IPS-11a (cell line): ENCODE measurements around the gene COL4A2.
"Not testable (repeated sequence)": the region's sequence is repeated elsewhere in the genome, so short reads cannot be mapped to it uniquely, and the experiment has no call there.

Experiments used
- H3K4me3 ChIP-seq: one replicate; pipeline ENCODE4 v1.5.1; 2013; ENCODE audit warnings: low read depth, low read length, control low read depth

COL4A2 gene

DNA sequence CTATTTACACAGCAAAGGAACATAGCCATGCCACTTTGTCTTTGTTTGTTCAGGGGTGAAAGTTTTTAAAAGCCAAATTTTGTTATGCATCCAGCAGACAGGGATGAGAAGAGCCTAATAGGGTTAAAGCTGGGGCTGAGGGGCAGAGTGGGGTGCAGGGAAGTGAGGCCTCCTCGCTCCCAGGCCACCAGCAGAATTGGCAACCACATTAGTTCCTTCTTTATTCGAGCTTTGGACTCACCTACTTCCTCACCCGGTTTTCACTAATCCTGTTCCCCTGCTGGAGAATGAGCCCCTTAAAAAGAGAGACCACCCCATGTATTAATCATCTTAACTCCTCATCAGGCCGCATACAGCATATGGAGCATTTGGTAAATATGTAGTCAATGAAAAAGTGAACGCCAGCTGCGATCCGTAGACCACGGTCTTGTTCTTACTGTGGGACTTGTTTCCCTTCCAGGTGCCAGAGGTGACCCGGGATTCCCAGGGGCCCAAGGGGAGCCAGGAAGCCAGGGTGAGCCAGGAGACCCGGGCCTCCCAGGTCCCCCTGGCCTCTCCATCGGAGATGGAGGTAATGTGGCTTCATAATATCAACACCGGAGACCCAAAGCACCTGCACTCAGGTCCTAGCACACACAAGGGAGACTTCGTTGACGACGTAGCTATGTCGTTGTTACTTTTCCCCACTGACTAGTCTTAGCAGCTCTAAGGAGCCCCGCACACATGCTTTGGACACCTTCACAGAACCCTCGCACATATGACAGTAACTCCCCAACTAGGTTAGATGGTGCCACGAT lies 142.3 kb downstream of the COL4A2 start:
- H3K4me3 ChIP-seq = no peak overlapping the region

DNA sequence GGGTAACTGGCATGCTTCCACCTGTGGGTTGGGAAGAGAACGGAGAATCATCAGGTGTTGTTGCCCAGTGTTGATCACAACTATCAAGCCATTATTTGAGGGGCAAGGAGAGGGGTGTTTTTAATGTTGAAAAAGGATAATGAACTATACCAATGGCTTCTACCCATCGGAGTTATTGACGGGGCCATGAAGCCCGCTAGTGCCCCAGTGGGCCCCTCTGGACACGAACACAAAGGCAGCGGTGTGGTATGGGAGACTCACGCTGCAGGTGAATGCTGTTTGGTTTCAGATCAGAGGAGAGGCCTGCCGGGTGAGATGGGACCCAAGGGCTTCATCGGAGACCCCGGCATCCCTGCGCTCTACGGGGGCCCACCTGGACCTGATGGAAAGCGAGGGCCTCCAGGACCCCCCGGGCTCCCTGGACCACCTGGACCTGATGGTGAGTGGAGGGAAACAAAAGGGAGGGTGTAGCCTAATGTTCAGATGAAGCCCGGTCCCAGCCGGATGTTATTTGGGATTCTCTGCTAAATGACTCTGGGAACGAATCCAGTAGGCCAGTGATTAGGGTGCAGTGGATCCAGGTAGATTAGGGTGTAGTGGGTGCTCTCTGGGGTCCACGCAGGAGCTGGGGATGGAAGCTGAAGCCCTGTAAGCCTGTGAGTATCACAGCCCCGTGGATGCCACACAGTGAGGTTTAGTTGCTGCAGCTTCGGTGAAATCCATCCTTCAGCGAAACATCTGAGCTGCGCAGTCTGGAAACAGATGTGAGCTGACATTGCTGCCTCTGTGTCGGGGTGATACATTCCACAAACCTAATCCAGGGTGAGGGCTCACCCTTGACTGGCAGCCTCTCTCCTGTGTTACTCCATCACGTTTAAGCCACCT lies 143.2 kb downstream of the COL4A2 start:
- no peak overlapping the region for H3K4me3 ChIP-seq

- H3K4me3 ChIP-seq = no peak overlapping the region
Observed at GRCh38 chr13:110450941-110451730, 144.1 kb downstream of the COL4A2 start.

DNA sequence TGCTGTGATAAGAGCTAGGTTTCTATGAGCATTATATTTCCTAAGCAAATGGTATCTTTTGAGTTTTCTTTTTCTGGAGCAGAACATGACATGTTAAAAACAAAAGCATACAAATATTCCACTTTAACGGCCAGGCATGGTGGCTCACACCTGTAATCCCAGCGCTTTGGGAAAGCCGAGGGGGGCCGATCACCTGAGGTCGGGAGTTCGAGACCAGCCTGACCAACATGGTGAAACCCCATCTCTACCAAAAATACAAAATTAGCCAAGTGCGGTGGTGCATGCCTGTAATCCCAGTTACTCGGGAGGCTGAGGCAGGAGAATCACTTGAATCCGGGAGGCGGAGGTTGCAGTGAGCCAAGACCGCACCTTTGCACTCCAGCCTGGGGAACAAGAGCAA lies 146.0 kb downstream of the COL4A2 start:
- H3K4me3 ChIP-seq = not testable (repeated sequence)

GRCh38 chr13:110453797-110454196 lies 146.7 kb downstream of the COL4A2 start:
- H3K4me3 ChIP-seq = no peak overlapping the region

GRCh38 chr13:110454227-110454859 lies 147.3 kb downstream of the COL4A2 start:
- no peak overlapping the region for H3K4me3 ChIP-seq

GRCh38 chr13:110454956-110455355 lies 147.9 kb downstream of the COL4A2 start:
- H3K4me3 ChIP-seq = no peak overlapping the region

- H3K4me3 ChIP-seq = no peak overlapping the region
Observed at GRCh38 chr13:110455444-110455843, 148.4 kb downstream of the COL4A2 start.

- H3K4me3 ChIP-seq = no peak overlapping the region
Observed at GRCh38 chr13:110455941-110456340, 148.9 kb downstream of the COL4A2 start.

DNA sequence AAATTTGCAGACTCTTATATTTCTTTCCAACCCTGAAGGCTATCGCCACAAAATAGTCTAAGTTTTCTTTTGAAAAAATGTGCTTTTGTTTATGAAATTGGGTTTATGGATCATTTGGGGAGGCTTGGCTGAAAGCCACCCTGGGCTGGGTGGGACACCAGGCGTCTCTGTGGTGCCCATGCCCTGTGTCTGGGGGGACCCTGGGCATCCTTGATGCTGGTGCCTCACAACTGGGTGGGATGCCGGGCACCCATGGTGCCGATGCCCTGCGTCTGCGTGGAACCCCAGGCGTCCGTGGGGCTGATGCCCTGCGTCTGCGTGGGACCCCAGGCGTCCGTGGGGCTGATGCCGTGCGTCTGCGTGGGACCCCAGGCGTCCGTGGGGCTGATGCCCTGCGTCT lies 149.5 kb downstream of the COL4A2 start:
- H3K4me3 ChIP-seq = no peak overlapping the region

- no peak overlapping the region for H3K4me3 ChIP-seq
Observed at GRCh38 chr13:110457361-110457760, 150.3 kb downstream of the COL4A2 start.

- no peak overlapping the region for H3K4me3 ChIP-seq
Observed at GRCh38 chr13:110458017-110458416, 150.9 kb downstream of the COL4A2 start.

DNA sequence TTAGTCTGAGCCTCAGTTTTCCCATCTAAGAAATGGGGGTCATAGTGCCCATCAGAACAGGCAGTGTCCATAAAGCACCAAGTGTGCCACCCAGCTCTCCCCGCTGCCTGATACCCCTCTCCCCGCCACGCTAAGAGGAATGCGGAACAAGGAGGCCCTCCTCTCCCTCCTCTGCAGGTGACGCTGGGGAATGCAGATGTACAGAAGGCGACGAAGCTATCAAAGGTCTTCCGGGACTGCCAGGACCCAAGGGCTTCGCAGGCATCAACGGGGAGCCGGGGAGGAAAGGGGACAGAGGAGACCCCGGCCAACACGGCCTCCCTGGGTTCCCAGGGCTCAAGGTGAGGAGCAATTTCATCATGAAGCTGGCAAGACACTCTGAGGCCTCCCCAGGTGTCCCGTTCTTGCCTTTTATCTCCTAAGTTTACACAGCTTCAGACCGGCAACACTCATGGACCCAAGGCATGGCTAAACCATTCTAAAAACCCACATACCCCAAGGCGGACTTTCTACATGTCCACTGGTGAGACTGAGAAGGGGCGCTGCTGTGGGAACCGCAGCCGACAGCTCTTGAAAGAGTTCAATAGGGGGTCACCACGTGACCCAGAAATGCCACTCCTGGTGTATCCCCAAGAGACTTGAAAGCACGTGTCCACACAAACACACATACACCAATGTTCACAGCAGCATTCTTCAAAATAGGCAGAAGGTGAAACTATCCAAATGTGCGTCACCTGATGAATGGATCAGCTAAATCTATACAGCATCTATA lies 151.7 kb downstream of the COL4A2 start:
- H3K4me3 ChIP-seq = no peak overlapping the region

DNA sequence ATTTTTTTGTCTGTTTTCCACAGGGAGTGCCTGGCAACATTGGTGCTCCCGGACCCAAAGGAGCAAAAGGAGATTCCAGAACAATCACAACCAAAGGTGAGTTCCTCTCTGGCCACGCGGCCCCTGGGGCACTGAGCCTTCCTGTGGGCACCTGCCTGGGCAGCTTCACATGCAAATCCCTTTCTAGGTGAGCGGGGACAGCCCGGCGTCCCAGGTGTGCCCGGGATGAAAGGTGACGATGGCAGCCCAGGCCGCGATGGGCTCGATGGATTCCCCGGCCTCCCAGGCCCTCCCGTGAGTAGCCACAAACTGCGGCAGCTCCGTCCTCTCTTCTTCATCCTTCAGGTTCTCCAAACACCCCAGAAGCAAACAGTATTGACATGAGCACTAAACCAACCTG lies 155.0 kb downstream of the COL4A2 start:
- H3K4me3 ChIP-seq = no peak overlapping the region

- H3K4me3 ChIP-seq = no peak overlapping the region
Observed at GRCh38 chr13:110463156-110463555, 156.1 kb downstream of the COL4A2 start.

- no peak overlapping the region for H3K4me3 ChIP-seq
Observed at GRCh38 chr13:110463871-110464510, 156.9 kb downstream of the COL4A2 start.

DNA sequence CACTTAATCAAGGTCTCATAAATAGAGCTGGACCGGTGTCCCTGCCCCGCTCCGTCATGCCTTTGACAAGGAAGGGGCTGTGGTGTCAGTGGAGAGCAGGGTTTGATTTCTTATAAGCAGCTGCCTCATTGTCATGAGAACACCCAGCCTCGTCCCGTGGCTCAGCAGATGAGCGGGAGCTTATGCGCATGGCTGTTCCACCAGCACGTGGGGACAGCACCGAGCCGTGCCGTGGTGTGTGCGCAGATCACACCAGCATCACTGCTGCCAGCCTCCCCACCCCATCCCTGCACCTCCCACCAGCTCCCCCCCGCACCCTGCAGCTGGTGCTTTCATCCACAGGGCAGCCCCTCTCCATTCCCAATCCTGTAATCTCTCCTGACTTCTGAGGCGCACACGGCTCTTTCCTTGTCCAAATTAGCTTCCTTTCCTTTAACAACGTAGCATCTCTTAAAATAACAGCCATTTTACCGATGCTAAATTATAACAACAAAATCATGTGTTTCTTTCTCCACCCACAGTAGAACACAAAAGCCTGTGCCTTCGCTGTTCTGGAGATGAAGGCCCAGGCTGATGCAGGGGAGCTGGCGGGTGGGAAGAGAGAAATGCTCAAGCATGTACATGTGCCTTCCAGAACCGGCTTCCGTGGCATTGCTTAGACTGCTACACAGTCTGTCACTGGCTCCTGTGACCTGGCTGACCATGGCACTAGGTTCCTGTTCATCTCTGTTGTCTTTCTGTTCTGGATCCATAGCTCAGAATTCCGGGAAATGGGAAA lies 157.7 kb downstream of the COL4A2 start:
- no peak overlapping the region for H3K4me3 ChIP-seq

DNA sequence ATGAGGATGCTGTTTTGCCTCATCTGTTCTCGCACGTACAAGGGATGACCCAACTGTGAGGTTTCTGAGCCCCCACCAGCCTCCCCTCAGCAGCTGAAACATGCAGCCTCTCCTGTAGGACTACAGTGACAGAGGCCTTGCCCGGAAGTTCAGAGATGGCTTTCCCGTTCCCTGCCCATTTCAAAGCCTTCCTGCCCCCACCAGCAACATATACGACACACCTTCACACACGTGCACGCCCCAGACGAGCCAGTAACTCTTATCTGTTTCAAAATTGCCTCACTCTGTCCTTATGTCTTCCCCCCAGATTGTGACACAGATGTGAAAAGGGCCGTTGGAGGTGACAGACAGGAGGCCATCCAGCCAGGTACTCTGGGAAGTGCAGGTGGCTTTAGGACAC lies 158.6 kb downstream of the COL4A2 start:
- no peak overlapping the region for H3K4me3 ChIP-seq
